Mesodermal cell (in vitro differentiated cells): Measurements from ENCODE around the gene DNAAF9.
"Not testable (repeated sequence)": the region's sequence is repeated elsewhere in the genome, so short reads cannot be mapped to it uniquely, and the experiment has no call there.

ENCODE experiments used
- H3K27ac ChIP-seq: 2 replicates; pipeline ENCODE4 v1.7.0; 2013; ENCODE audit warnings: mild to moderate bottlenecking, low read depth, low read length, moderate library complexity; ENCODE audit not compliant: severe bottlenecking
- H3K36me3 ChIP-seq: 2 replicates; pipeline ENCODE4 v1.7.1; 2013; ENCODE audit warnings: mild to moderate bottlenecking, low read length, moderate library complexity; ENCODE audit not compliant: control insufficient read depth, insufficient read depth
- H3K4me1 ChIP-seq: one replicate; pipeline ENCODE4 v1.7.1; 2013; ENCODE audit warnings: mild to moderate bottlenecking, low read length; ENCODE audit not compliant: insufficient read depth, control insufficient read depth, poor library complexity, severe bottlenecking
- H3K4me3 ChIP-seq: 2 replicates; pipeline ENCODE4 v1.7.0; 2013; ENCODE audit warnings: low read length, control low read depth, mild to moderate bottlenecking; ENCODE audit not compliant: insufficient read depth, poor library complexity, severe bottlenecking; ENCODE audit errors: extremely low read depth
- H3K9me3 ChIP-seq: 2 replicates; pipeline ENCODE4 v1.7.1; 2013; ENCODE audit warnings: mild to moderate bottlenecking, low read length, moderate library complexity; ENCODE audit not compliant: control insufficient read depth
- WGBS, 2 experiments: methylation state at CpG; one replicate each; pipeline ENCODE4 v1.1.5; 2013; ENCODE audit warnings: missing lambda C conversion rate in 2 of 2; ENCODE audit not compliant: insufficient coverage in 2 of 2; 5-methylcytosine and 5-hydroxymethylcytosine counted together

DNAAF9 gene

GRCh38 chr20:3432844-3433243, 25.4 kb upstream of the DNAAF9 start:
- no peak overlapping the region for H3K4me3 ChIP-seq
- WGBS, 2 experiments, result 83 to 89% methylated on average over 2 to 3 of the region's 3 CpGs
- no peaks in the 10 kb centered on the region for H3K4me1 ChIP-seq
- no peaks in the 10 kb centered on the region for H3K36me3 ChIP-seq
- H3K27ac ChIP-seq, result no peak overlapping the region
- H3K9me3 ChIP-seq, result no peaks in the 10 kb centered on the region

- Histone ChIP-seq H3K4me1 (no peaks in the 10 kb centered on the region), H3K27ac (no peak overlapping the region), H3K9me3 (no peaks in the 10 kb centered on the region), H3K4me3 (no peak overlapping the region), H3K36me3 (no peaks in the 10 kb centered on the region)
- 86 to 94% methylated on average over 2 to 4 of the region's 4 CpGs for WGBS, 2 experiments
Observed at GRCh38 chr20:3431109-3431508, 23.6 kb upstream of the DNAAF9 start.

GRCh38 chr20:3430376-3431069, 23.1 kb upstream of the DNAAF9 start:
- 93 to 95% methylated on average over 12 to 13 of the region's 14 CpGs for WGBS, 2 experiments
- Histone ChIP-seq H3K27ac (no peak overlapping the region), H3K9me3 (no peaks in the 10 kb centered on the region), H3K4me1 (no peaks in the 10 kb centered on the region), H3K4me3 (no peak overlapping the region), H3K36me3 (no peaks in the 10 kb centered on the region)

- not testable (repeated sequence) for H3K4me3 ChIP-seq, H3K9me3 ChIP-seq, H3K4me1 ChIP-seq, H3K27ac ChIP-seq, H3K36me3 ChIP-seq
- WGBS, 2 experiments, result 100% methylated on average over 1 of the region's 4 CpGs; no CpG with 5 or more reads in 1 of the 2 experiments
Observed at GRCh38 chr20:3426766-3427165, 19.3 kb upstream of the DNAAF9 start.

GRCh38 chr20:3423126-3423525, 15.7 kb upstream of the DNAAF9 start:
- no peak overlapping the region for H3K4me3 ChIP-seq
- H3K4me1 ChIP-seq, result no peaks in the 10 kb centered on the region
- H3K36me3 ChIP-seq, result no peaks in the 10 kb centered on the region
- H3K9me3 ChIP-seq, result no peaks in the 10 kb centered on the region
- no peak overlapping the region for H3K27ac ChIP-seq
- WGBS, 2 experiments, result 70 to 82% methylated on average over 3 to 4 of the region's 5 CpGs

- H3K9me3 ChIP-seq, result no peaks in the 10 kb centered on the region
- no peak overlapping the region for H3K4me3 ChIP-seq
- WGBS, 2 experiments, result 76 to 86% methylated on average over 3 of the region's 6 CpGs
- H3K36me3 ChIP-seq, result no peaks in the 10 kb centered on the region
- no peaks in the 10 kb centered on the region for H3K4me1 ChIP-seq
- no peak overlapping the region for H3K27ac ChIP-seq
Observed at GRCh38 chr20:3421985-3422384, 14.5 kb upstream of the DNAAF9 start.

GRCh38 chr20:3420211-3420707, 12.8 kb upstream of the DNAAF9 start:
- H3K4me1 ChIP-seq, result no peaks in the 10 kb centered on the region
- no peaks in the 10 kb centered on the region for H3K9me3 ChIP-seq
- H3K36me3 ChIP-seq, result no peaks in the 10 kb centered on the region
- no peak overlapping the region for H3K4me3 ChIP-seq
- 83 to 92% methylated on average over 2 to 3 of the region's 3 CpGs for WGBS, 2 experiments
- H3K27ac ChIP-seq, result no peak overlapping the region

- H3K36me3 ChIP-seq, H3K27ac ChIP-seq, H3K4me3 ChIP-seq, H3K4me1 ChIP-seq, H3K9me3 ChIP-seq: not testable (repeated sequence)
- WGBS, 2 experiments, result no CpG with 5 or more reads among the region's 1 CpG
Observed at GRCh38 chr20:3418161-3418560, 10.7 kb upstream of the DNAAF9 start.

- Histone ChIP-seq H3K27ac (no peak overlapping the region), H3K36me3 (no peaks in the 10 kb centered on the region), H3K4me3 (no peak overlapping the region), H3K9me3 (peaks cover 7% of the 10 kb centered on the region), H3K4me1 (no peaks in the 10 kb centered on the region)
- 83 to 100% methylated on average over 1 to 2 of the region's 2 CpGs for WGBS, 2 experiments
Observed at GRCh38 chr20:3414122-3414521, 6.7 kb upstream of the DNAAF9 start.

GRCh38 chr20:3413393-3413889, 6.0 kb upstream of the DNAAF9 start:
- peaks cover 7% of the 10 kb centered on the region for H3K9me3 ChIP-seq
- WGBS, 2 experiments, result 100% methylated on average over 2 to 4 of the region's 4 CpGs

GRCh38 chr20:3412600-3413392, 5.3 kb upstream of the DNAAF9 start:
- Histone ChIP-seq H3K9me3 (peaks cover 7% of the 10 kb centered on the region), H3K4me1 (no peaks in the 10 kb centered on the region), H3K4me3 (no peak overlapping the region), H3K36me3 (no peaks in the 10 kb centered on the region), H3K27ac (no peak overlapping the region)
- 93 to 100% methylated on average over 1 to 6 of the region's 11 CpGs for WGBS, 2 experiments

More at GRCh38 chr20:3413393-3413889, 6.0 kb upstream of the DNAAF9 start:
- Histone ChIP-seq H3K4me3 (no peak overlapping the region), H3K27ac (no peak overlapping the region), H3K36me3 (no peaks in the 10 kb centered on the region), H3K4me1 (no peaks in the 10 kb centered on the region)
